HG03460 (cell line): ENCODE measurements around the gene S100A14.
"Not testable (repeated sequence)": the region's sequence is repeated elsewhere in the genome, so short reads cannot be mapped to it uniquely, and the experiment has no call there.

Experiments used
- ATAC-seq: cut with Tn5 transposase; IDR thresholded peaks from one replicate; pipeline ENCODE4 v1.9.1; 2021; ENCODE audit not compliant: unreplicated experiment

The S100A14 gene

DNA sequence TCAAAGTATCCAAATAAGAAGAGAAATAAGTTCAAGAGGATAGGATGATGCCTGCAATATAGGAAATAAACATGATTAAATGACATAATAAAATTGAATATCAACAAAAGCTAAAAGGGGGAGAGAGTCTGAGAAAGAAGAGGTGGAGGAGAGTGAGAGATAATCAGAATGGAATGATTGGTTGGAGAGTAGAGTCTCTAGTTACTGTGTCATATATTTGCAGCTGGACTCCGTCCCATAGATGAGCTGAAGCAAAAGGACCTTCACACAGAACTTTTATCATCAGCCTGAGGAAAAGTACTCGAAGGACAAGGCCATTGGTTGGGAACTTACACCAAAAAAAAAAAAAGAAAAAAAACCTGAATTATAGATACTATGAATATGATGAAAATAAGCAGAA is 27.6 kb downstream of the S100A14 start:
- no peak for ATAC-seq

GRCh38 chr1:153588033-153588432 is 28.1 kb downstream of the S100A14 start:
- ATAC-seq: not testable (repeated sequence)

GRCh38 chr1:153587314-153587713 is 28.8 kb downstream of the S100A14 start:
- no peak for ATAC-seq

DNA sequence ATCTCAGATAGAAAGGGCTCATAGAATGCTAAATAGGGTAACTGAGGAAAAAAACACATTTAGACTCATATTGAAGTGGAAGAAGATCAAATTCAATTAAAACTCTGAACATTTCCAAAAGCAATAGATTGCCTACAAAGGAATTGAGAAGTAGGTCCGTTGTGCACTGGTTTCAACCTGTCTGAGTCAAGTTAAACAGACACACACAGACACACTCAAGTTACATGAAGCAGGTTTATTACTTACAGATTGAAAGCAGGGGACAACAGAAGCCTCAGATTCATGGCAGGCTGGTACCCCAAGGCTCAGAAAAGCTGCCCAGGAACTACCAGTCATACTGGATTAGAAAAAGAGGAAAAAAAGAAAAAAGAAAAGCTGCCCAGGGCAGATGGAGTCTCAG is 29.8 kb downstream of the S100A14 start:
- no peak for ATAC-seq

DNA sequence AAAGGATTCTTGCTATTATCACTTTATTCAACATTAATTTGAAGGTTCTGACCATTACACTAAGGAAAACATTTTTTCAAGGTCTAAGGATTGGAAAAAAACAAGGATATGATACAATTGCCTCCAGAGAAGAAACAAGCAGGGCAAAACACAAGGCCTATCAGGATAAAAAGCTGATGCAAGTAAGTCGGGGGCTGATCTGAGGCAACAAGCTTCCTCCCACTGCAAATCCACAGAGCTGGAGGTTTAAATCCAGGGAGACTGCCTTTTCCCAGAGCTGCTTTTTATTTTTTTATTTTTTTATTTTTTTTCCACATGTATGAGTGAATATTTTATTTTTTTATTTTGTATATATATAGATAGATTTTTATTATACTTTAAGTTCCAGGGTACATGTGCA is 31.1 kb downstream of the S100A14 start:
- no peak for ATAC-seq

- ATAC-seq: no peak
Observed at GRCh38 chr1:153583976-153584375, 32.1 kb downstream of the S100A14 start.

DNA sequence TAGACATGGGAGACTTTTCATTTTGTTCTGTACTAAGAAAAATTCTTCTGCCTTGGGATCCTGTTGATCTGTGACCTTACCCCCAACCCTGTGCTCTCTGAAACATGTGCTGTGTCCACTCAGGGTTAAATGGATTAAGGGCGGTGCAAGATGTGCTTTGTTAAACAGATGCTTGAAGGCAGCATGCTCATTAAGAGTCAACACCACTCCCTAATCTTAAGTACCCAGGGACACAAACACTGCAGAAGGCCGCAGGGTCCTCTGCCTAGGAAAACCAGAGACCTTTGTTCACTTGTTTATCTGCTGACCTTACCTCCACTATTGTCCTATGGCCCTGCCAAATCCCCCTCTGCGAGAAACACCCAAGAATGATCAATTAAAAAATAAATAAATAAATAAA is 32.6 kb downstream of the S100A14 start:
- ATAC-seq: not testable (repeated sequence)

- ATAC-seq: not testable (repeated sequence)
Observed at GRCh38 chr1:153582836-153583235, 33.3 kb downstream of the S100A14 start.

DNA sequence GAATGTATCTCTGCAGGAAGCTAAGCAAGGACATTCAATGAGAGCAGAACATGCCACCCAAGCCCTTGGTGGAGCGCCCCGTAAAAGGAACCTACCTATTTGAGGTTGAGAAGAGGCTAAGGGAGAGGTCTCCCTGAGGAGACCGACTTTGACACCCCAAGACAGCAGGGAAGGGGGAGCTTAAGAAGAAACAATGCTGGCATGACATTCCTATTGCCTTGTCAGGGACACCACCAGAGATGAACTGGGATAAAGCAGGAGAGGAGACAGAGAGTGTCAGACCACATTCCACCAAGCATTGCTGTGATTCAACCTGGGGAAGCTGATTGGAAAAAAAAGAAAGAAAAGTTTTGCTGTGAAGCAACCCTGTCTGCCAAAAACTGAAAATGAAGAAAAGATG is 37.2 kb downstream of the S100A14 start:
- ATAC-seq: no peak

- no peak for ATAC-seq
Observed at GRCh38 chr1:153578490-153578889, 37.6 kb downstream of the S100A14 start.

DNA sequence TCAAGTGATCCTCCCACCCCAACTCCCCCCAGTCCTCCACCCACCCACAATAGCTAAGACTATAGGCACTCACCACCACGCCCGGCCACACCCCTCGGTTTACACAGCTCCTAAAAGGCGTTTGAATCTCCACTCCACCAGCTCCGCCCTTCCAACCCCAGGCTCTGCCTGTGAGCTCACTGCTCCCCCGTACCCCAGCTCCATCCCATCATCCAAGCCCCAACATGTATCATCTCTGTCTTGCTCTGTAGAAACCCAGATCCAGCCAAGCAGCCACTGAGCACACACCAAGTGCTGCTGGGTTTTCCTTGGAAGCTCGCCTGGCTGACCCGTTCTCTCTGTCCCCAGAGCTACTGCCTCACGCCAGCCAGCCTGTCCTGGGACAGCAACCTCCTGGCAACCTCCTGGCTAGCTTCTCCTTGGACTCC is 38.5 kb downstream of the S100A14 start:
- ATAC-seq: no peak

GRCh38 chr1:153577138-153577537 is 39.0 kb downstream of the S100A14 start:
- ATAC-seq: no peak

DNA sequence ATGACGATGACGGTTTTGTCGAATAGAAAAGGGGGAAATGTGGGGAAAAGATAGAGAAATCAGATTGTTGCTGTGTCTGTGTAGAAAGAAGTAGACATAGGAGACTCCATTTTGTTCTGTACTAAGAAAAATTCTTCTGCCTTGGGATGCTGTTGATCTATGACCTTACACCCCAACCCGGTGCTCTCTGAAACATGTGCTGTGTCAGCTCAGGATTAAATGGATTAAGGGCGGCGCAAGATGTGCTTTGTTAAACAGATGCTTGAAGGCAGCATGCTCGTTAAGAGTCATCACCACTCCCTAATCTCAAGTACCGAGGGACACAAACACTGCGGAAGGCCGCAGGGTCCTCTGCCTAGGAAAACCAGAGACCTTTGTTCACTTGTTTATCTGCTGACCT is 40.6 kb downstream of the S100A14 start:
- ATAC-seq: not testable (repeated sequence)

GRCh38 chr1:153575081-153575491 is 41.0 kb downstream of the S100A14 start:
- not testable (repeated sequence) for ATAC-seq

GRCh38 chr1:153573351-153573750 is 42.8 kb downstream of the S100A14 start:
- no peak for ATAC-seq

DNA sequence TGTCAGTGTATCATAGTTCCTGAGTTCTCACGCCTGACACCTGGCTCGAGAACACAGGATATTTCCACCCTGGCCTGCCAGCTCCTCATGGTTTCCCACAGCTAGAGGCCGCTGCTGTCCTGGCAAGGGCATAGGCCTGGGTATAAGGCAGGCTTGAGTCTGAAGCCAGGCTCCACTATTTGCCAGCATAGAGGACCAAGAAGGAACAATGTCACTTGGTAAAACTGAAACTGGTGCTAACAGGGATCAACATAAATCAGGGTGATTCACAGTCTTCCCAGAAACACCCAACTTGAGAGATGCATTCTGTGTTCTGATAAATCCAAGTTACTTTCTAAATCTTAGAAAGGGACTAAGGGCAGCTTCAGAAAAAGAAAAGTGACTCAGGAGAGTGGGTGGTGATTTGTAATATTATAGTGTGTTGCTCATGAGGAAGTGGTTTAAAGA is 43.5 kb downstream of the S100A14 start:
- ATAC-seq: peak; percentile 67

DNA sequence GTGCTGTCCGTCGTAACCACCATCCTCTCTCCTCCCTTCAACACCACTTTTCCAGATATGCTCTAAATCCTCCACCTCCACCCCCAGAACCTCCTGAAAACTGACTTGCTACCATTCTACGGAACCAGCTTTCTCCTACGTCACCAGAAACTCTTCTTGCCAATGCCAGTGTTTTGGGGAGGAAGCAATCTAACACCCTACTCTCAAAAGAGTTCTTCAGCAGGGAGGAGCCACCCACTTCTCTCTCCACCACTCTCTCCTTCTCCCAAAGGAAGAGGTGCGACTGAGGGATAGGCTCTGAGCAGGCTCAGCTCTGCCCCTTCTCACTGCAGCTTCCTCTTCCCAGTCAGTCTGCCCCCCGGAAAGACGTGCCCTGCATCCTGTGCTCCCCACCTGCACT is 44.4 kb downstream of the S100A14 start:
- no peak for ATAC-seq

DNA sequence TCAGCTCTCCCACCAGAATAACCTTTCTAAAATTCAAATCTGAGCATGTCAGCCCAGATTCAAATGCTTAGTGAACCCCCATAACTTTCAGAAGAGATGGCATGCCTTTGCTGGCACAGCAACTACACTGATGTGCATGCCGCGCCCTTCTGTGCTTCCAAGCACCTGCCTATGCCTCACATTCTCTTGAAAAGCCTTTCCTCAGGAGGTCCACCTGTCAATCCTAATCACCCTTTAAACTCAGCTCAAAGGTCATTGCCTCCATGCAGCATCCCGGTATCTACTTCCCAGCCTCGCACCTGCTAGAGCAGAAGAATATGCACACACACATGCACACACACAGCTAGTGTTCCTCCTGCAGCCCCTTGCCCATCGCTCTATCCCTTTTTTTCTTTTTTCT is 45.3 kb downstream of the S100A14 start:
- ATAC-seq: no peak

GRCh38 chr1:153569465-153569864 is 46.7 kb downstream of the S100A14 start:
- no peak for ATAC-seq

GRCh38 chr1:153568367-153569099 is 47.6 kb downstream of the S100A14 start:
- ATAC-seq: no peak

DNA sequence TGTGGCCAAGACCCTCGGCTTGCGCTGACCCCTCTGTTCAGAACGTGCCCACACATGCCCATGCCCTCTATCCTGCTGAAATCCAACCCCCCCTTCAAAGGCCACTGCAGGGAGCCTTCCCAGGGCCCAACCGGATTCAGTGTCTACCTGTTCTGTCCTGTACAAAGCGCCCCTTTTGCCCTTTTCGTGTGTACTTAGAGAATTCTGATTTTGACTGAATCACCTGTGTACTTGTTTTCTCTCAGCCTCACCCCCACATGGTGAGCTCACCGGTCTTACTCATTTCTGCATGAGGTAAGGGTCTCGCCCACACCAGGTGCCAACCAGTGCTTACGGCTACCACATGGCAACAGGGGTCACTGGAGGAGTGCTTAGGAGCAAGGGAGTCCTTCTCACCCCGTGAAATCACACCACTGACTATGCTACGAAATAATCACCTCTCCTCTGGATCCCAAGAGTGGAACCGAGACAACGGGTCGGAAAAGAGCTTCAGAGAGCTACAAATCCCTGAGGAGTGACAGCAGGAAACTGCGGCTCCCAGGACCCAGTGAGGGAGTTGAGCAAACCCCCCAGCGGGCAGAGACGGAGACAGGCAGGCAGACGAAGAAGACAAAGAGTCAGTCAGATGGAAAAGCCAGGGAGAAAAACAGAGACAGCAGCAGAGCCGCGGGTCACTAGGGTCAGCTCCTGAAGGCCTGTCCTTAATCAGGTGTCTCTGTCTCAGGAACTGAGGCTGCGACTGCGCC is 48.3 kb downstream of the S100A14 start:
- ATAC-seq: no peak
